ENCODE measurements around the gene CAB39.

DNA sequence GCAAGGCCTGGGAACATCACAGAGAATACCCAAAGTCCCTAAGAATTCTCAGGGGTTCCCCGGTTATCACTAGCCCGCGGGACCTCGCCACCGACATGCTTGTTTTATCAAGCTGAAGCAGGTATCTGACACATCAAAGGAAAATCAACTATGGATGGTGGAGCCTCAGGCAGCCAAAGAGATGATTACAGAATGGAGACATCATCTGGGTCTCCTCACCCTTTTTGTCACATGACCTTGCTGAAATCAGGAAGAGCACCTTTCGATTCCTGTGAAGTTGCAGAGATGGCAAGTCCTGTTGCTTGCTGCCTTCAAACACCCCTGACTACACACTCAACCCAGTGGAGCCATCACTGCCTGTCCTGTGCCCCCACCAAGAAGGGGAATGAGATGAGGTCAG, 19.2 kb upstream of the CAB39 start:
- TF ChIP-seq, protein P1, sequence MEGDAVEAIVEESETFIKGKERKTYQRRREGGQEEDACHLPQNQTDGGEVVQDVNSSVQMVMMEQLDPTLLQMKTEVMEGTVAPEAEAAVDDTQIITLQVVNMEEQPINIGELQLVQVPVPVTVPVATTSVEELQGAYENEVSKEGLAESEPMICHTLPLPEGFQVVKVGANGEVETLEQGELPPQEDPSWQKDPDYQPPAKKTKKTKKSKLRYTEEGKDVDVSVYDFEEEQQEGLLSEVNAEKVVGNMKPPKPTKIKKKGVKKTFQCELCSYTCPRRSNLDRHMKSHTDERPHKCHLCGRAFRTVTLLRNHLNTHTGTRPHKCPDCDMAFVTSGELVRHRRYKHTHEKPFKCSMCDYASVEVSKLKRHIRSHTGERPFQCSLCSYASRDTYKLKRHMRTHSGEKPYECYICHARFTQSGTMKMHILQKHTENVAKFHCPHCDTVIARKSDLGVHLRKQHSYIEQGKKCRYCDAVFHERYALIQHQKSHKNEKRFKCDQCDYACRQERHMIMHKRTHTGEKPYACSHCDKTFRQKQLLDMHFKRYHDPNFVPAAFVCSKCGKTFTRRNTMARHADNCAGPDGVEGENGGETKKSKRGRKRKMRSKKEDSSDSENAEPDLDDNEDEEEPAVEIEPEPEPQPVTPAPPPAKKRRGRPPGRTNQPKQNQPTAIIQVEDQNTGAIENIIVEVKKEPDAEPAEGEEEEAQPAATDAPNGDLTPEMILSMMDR (conservative IDR thresholded peaks at IDR 0.05 in 1 of 2, IDR thresholded peaks at IDR 0.05 in 1 of 2; ENCODE audit: low read depth in 1 of 2, low read length in 2 of 2) = no peak
- no peak for TF ChIP-seq EZH2 (IDR thresholded peaks at IDR 0.05; ENCODE audit: low read length, missing control alignments)

All from fibroblast of lung (primary cell).